Smooth muscle cell (in vitro differentiated cells): ENCODE data around the gene ABCB8. TPM values are rescaled to one million over a fixed set of nuclear protein-coding genes. Genes with fewer than 3 reads are reported as not detected.
A peak's percentile ranks its signal among the peaks of the same experiment; 100 is the strongest.

Experiments
- DNase-seq: peaks from one replicate; lab custom pipeline; 2025; ENCODE audit not compliant: unreplicated experiment; lab: John Stamatoyannopoulos, UW
- H2AFZ ChIP-seq: fragments of 200-600 bp; sonication (generic); 2 replicates; pipeline ENCODE4 v1.6.0; 2016; ENCODE audit warnings: antibody characterized with exemption, low read depth, mild to moderate bottlenecking
- H3F3A ChIP-seq: fragments of 200-600 bp; sonication (generic); 2 replicates; pipeline ENCODE4 v1.6.0; 2017; ENCODE audit warnings: antibody characterized with exemption, low read depth
- H3K27ac ChIP-seq: fragments of 200-600 bp; sonication (generic); 2 replicates; pipeline ENCODE4 v1.5.1; 2016; ENCODE audit warnings: low read depth, mild to moderate bottlenecking
- H3K27me3 ChIP-seq: fragments of 200-600 bp; sonication (generic); 2 replicates; pipeline ENCODE4 v1.6.1; 2016; ENCODE audit warnings: low read depth, mild to moderate bottlenecking
- H3K36me3 ChIP-seq: fragments of 200-600 bp; sonication (generic); 2 replicates; pipeline ENCODE4 v1.5.1; 2016; ENCODE audit warnings: low read depth
- H3K4me1 ChIP-seq: fragments of 200-600 bp; sonication (generic); 2 replicates; pipeline ENCODE4 v1.5.1; 2016; ENCODE audit warnings: low read depth
- H3K4me2 ChIP-seq: fragments of 200-600 bp; sonication (generic); 2 replicates; pipeline ENCODE4 v1.6.0; 2016; ENCODE audit warnings: mild to moderate bottlenecking
- H3K4me3 ChIP-seq: fragments of 200-600 bp; sonication (generic); 2 replicates; pipeline ENCODE4 v1.5.1; 2016; ENCODE audit warnings: mild to moderate bottlenecking
- H3K79me2 ChIP-seq: fragments of 200-600 bp; sonication (generic); 2 replicates; pipeline ENCODE4 v1.6.0; 2016; ENCODE audit warnings: low read depth, mild to moderate bottlenecking
- H3K9ac ChIP-seq: fragments of 200-600 bp; sonication (generic); 2 replicates; pipeline ENCODE4 v1.6.0; 2016; ENCODE audit warnings: low read depth
- H3K9me3 ChIP-seq: fragments of 200-600 bp; sonication (generic); replicated peaks from 2 replicates; pipeline ENCODE4 v1.5.1; 2016; ENCODE audit warnings: low read depth
- H4K20me1 ChIP-seq: fragments of 200-600 bp; sonication (generic); 2 replicates; pipeline ENCODE4 v1.6.0; 2016; ENCODE audit warnings: low read depth
- WGBS: methylation state at CpG from one replicate; pipeline ENCODE4 v1.1.7; 2016; ENCODE audit warnings: low lambda C conversion rate; 5-methylcytosine and 5-hydroxymethylcytosine counted together
- polyA plus RNA-seq: library from polyadenylated mRNA; unstranded; fragments of >200 nt; fragmentation: Nextera tagmentation; extraction: Ambion mirVana; gene quantifications from 2 replicates; pipeline ENCODE4 v1.2.1, GENCODE V29; 2016
- total RNA-seq: library from RNA; depleted of rRNA; stranded (reverse); fragments of >200 nt; gene quantifications from 2 replicates; pipeline ENCODE4 v1.2.3, GENCODE V29; 2014
- TF ChIP-seq, protein P1 (sequence below): fragments of 200-600 bp; sonication (generic); IDR thresholded peaks from 2 replicates; pipeline ENCODE4 v1.5.1; 2017; ENCODE audit warnings: borderline replicate concordance, mild to moderate bottlenecking, antibody characterized with exemption; ENCODE audit not compliant: insufficient read depth, poor library complexity, severe bottlenecking

ABCB8 gene
- total and polyA plus RNA-seq, 2 experiments from 2014 or later: 23.4 to 24.2 TPM

DNA sequence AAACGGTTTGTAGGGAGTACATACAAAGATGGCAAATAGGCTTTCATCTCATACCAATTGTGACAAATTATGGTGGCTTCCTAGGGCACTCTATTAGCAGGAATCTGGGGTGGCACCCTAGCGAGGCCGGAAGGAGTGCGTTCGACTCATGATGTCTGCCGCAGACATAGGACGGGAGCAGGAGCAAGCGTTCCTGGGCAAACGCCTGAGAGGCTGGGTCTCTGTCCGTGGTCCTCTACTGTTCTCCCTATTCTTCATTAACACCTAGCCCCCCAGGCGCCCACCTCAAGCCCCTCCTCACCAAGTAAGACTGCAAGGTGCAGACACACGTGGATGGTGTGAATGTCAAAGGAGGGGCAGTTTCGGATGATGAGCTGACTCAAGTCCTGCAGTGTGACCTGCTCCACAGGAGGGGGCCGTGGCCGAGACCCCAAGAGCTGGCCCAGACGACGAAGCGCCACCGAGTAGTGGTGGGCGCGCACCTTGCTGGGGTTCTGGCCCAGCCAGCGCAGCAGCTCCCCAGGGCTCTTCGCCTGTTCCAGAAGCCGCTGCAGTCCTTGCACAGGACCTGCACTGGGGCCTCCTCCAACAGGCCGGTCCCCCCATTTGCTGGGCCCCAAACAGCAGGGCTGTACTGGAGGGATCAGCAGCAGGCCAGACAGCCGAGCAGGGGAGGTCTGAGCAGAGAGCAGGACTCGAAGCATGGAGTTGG, 51.1 kb downstream of the ABCB8 start:
- no peak overlapping the region for H3K27ac ChIP-seq
- no peak for DNase-seq

DNA sequence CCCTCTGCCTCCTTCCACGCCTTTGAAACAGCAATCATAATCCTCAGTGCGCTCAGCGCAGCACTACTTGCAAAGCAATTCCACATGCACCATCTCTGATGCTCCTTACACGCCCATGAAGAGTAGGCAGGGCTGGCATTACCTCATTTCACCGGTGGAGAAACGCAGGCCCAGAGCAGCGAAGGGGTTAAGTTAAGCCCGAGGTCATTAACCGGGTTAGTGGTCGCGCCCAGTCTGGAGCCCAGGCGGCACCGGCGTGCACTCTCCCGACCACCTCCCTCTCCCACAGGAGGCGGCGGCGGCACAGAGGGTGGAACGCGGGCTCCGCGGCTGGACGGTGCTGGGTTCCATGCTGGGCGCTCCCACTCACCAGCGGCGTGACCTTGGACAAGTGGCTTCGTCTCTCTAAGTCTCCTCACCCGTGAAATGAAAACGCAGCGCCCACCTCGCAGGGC, 51.8 kb downstream of the ABCB8 start:
- Histone ChIP-seq H3K9me3 (no peaks in the 10 kb centered on the region), H3K4me2 (peak overlapping the region; percentile 97), H3K36me3 (no peaks in the 10 kb centered on the region), H3K4me1 (peaks cover 25% of the 10 kb centered on the region), H2AFZ (peak overlapping the region; percentile 77), H3K27me3 (no peaks in the 10 kb centered on the region), H4K20me1 (peaks cover 21% of the 10 kb centered on the region), H3F3A (peaks cover 25% of the 10 kb centered on the region), H3K4me3 (peak overlapping the region; percentile 94), H3K9ac (peak overlapping the region; percentile 93), H3K27ac (peak overlapping the region; percentile 80), H3K79me2 (peaks cover 33% of the 10 kb centered on the region)
- TF ChIP-seq, protein P1, sequence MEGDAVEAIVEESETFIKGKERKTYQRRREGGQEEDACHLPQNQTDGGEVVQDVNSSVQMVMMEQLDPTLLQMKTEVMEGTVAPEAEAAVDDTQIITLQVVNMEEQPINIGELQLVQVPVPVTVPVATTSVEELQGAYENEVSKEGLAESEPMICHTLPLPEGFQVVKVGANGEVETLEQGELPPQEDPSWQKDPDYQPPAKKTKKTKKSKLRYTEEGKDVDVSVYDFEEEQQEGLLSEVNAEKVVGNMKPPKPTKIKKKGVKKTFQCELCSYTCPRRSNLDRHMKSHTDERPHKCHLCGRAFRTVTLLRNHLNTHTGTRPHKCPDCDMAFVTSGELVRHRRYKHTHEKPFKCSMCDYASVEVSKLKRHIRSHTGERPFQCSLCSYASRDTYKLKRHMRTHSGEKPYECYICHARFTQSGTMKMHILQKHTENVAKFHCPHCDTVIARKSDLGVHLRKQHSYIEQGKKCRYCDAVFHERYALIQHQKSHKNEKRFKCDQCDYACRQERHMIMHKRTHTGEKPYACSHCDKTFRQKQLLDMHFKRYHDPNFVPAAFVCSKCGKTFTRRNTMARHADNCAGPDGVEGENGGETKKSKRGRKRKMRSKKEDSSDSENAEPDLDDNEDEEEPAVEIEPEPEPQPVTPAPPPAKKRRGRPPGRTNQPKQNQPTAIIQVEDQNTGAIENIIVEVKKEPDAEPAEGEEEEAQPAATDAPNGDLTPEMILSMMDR: no peak
- 1% methylated on average over 29 of the region's 31 CpGs for whole genome bisulfite sequencing
- no peak for DNase-seq

More for the DNA sequence above, 51.1 kb downstream of the ABCB8 start:
- H3K27me3 ChIP-seq: no peaks in the 10 kb centered on the region
- peaks cover 33% of the 10 kb centered on the region for H3K79me2 ChIP-seq
- peak overlapping the region; percentile 93 for H3K9ac ChIP-seq
- 90% methylated on average over 27 of the region's 27 CpGs for WGBS
- H3K4me3 ChIP-seq: peak overlapping the region; percentile 94
- peak overlapping the region; percentile 97 for H3K4me2 ChIP-seq
- H4K20me1 ChIP-seq: peaks cover 21% of the 10 kb centered on the region
- H2AFZ ChIP-seq: no peak overlapping the region
- TF ChIP-seq, protein P1: no peak
- H3K36me3 ChIP-seq: no peaks in the 10 kb centered on the region
- H3F3A ChIP-seq: peaks cover 22% of the 10 kb centered on the region
- no peaks in the 10 kb centered on the region for H3K9me3 ChIP-seq
- H3K4me1 ChIP-seq: peaks cover 24% of the 10 kb centered on the region

DNA sequence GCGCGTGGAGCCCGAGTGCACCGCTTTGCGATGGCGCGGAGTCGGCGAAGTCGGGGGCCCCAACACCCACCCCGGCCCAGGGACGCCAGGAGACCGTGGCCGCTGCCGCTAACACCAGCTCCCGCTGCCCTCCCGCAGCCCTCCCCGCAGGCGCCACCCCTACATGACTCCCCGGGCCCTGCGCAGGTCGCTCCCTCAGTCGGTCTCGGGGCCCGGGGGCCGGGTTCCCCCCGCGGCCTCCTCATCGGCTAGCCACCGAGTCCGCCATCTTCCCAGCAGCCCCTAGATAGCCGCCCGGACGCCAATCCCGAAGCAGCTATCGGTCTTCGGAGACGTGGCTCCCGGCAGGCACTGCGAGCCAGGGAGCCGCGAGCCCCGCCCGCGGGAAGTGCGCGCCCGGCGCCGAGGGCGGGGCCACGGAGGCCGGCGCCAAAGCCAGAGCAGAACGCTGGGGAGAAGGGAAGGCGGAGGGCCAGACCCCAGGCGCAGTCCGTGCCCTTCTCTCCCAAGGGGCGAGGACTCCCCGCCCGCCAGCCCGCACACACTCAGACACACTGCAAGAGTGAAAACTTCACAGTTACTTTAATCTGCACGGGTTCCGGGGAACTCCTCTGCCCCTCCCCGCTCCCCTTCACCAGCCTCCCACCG, 52.4 kb downstream of the ABCB8 start, which contains the start of gene FASTK:
TSS of gene FASTK (minus strand) at position 288 of the 648 bp plus-strand sequence. CDS start at position 245, 43 bp downstream.
- H3K36me3 ChIP-seq: no peaks in the 10 kb centered on the region
- H2AFZ ChIP-seq: peak within 1 kb of the TSS; percentile 77
- under 1% methylated on average over 53 of the region's 66 CpGs for WGBS
- H3K9me3 ChIP-seq: no peaks in the 10 kb centered on the region
- H3K4me3 ChIP-seq: peak within 1 kb of the TSS; percentile 94
- H3K4me2 ChIP-seq: peak within 1 kb of the TSS; percentile 97
- H3F3A ChIP-seq: peaks cover 30% of the 10 kb centered on the region
- peaks cover 19% of the 10 kb centered on the region for H4K20me1 ChIP-seq
- H3K4me1 ChIP-seq: peaks cover 29% of the 10 kb centered on the region
- peaks cover 33% of the 10 kb centered on the region for H3K79me2 ChIP-seq
- peak within 1 kb of the TSS; percentile 80 for H3K27ac ChIP-seq
- H3K27me3 ChIP-seq: no peaks in the 10 kb centered on the region
- H3K9ac ChIP-seq: peak within 1 kb of the TSS; percentile 93
- TF ChIP-seq, protein P1: no peak
- peak; percentile 64 for DNase-seq
